Measurements from ENCODE around the gene YWHAG.
"Not testable (repeated sequence)": the region's sequence is repeated elsewhere in the genome, so short reads cannot be mapped to it uniquely, and the experiment has no call there.

YWHAG gene

DNA sequence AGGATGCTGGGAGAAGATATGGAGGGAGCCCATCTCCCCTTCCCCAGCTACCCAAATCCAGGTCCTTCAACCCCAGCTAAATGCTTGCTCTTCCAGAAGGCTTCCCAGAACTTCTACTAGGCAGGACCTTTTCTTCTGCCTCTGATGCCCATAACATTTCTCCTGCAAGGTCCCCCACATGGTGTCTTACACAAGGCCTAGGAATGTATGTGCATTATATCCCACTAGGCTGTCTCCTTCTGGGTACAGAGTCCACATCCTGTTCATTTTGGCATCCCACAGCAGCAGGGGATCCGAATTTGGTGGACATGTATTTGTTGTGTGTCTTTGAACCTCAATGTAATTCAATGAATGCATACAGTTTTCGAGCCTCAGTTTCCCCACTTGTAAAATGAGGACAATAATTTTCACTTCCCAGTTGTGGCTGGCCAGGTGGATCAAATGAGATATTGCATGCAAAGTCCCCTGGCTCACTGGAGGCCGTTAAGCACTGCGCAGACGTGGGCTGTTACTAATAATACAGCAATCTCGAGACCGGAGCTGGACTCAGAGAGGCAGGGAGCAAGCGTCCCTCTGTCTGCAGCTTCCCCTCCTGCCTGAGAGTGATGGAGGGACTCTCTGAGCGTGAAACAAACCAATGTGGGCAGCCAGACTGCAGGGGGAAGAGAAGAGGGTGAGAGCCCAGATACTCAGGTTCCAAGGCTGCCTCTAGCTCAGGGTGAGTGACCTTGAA is 18.6 kb upstream of the YWHAG start:
- no peak for DNase-seq (ENCODE audit: low spot score)

- no peak for DNase-seq (ENCODE audit: low spot score)
Measured at GRCh38 chr7:76375251-76375650, 16.5 kb upstream of the YWHAG start.

DNA sequence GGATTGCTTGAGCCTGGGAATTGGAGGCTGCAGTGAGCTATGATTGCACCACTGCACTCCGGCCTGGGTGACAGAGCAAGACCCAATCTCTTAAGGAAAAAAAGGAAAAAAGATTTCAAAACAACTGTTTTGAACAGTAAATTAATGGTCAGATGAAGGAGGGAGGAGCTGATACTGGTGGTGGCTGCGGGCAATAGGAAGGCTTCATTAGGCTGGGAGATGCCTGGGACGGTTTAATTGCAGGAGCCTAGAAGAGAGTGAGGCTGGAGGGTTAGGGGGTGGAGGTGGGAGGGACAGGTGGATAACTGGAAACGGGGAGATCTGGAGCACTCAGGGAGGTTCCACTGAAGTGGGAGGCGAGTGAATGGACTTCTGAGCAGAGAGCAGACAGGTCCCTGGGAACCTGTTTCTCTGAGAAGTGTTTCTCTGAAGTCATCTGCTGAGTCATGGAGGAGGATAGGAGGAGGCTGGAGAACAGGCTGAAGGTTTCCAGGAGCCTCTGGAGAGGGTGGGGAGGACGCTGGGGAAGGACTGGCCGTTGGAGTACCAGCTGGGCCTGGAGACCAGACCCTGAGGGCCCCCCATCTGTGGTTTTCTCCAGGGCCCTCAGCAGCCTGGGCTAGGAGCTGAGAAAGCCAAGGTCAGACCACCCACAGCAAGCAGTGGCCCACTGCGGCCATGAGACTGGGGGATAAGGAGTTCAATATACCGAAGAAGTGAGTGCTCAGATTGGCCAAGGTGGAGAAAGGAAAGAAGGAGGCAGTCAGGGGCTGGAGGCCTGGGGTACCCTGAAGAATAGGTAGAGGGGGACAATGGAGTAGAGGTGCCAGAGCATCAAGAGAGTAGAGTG is 14.4 kb upstream of the YWHAG start:
- no peak for DNase-seq (ENCODE audit: low spot score)

- no peak for DNase-seq (ENCODE audit: low spot score)
Measured at GRCh38 chr7:76371396-76371795, 12.6 kb upstream of the YWHAG start.

DNA sequence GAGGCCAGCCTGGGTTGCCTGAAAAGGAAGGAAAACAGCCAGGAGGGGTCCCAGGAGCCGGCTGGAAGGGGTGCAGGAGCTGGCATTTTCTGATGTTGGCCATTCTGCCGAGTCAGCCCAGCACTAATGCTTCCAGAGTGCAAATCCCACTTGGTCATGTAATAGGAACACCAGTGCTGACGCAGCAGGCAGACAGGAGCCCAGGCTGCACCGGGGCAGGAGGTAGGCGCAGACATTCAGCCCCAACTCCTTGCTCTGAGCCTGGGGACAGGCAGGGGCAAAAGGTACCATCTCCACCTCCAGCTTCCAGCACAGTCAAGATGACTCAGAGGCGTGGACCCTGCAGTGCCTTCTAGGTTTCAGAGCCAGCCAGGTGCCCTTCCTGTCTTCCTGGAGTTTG is 10.2 kb upstream of the YWHAG start:
- DNase-seq (ENCODE audit: low spot score): no peak

DNA sequence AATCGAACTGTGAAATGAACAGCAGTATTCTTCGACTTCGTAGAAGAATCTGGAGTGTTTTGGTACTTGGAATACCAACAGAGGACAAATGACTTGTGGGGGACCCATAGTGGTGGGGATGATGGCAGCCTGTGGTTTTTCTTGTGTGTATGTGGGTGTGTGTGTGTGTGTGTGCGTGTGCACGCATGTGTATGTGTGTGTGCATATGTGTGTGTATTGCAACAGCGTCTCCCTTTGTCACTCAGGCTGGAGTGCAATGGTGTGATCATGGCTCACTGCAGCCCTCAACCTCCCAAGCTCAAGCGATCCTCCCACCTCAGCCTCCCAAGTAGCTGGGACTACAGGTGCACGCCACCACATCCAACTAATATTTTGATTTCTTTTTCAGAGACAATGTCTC is 9.4 kb upstream of the YWHAG start:
- no peak for DNase-seq (ENCODE audit: low spot score)

- peak; percentile 38 for DNase-seq (ENCODE audit: low spot score)
Measured at GRCh38 chr7:76364198-76364584, 5.4 kb upstream of the YWHAG start.

GRCh38 chr7:76363754-76364153 is 5.0 kb upstream of the YWHAG start:
- not testable (repeated sequence) for DNase-seq (ENCODE audit: low spot score)

- no peak for DNase-seq (ENCODE audit: low spot score)
Measured at GRCh38 chr7:76359978-76360638, 1.3 kb upstream of the YWHAG start.

GRCh38 chr7:76359111-76359977 is 553 bp upstream of the YWHAG start:
- peak; percentile 98 for DNase-seq (ENCODE audit: low spot score)

GRCh38 chr7:76358011-76358480 is 745 bp downstream of the YWHAG start:
- DNase-seq (ENCODE audit: low spot score): peak; percentile 37

DNA sequence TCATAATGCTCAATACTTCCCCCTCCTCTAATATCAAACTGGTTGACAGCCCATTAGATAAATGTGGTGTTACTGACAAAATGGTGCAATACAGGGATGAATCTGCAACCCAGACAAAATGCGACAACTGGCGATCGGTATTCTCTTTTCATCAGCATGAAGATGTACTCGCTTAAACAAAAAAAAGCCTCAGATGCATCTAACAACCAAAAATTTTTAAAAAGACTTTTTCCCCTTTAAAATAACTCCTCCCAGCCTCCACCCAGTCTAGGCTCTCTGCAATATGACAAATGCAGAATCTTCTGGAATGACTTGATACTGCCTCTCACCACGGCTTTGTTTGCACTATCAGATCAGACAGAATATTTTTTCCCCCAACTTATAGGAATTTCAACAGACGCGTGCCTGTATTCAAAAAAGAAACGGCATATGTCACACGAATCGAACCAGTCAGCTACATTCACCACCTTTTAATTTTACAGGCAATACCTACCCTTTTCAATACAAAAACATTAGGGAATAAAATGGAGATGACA is 1.2 kb downstream of the YWHAG start:
- peak; percentile 17 for DNase-seq (ENCODE audit: low spot score)

GRCh38 chr7:76356823-76357222 is 2.0 kb downstream of the YWHAG start:
- DNase-seq (ENCODE audit: low spot score): peak; percentile 24

DNA sequence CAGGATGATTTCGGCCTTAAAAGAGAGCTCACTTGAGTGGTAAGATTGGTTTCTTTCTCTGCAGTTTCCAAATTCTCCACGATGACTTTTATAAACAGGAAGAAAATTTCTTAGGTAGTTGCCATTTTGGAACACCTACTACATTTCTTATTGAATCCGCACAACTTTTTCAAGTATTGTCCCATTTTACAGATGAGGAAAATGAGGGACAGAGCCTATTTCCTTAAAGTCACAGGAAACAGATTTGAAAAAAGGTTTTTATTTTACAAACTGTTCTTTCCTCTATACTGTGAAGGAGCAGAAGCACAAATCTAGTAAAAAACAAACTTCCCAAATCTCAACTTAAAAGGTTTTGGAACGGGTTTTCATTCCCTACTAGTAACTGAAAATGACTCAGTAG is 2.7 kb downstream of the YWHAG start:
- no peak for DNase-seq (ENCODE audit: low spot score)

DNA sequence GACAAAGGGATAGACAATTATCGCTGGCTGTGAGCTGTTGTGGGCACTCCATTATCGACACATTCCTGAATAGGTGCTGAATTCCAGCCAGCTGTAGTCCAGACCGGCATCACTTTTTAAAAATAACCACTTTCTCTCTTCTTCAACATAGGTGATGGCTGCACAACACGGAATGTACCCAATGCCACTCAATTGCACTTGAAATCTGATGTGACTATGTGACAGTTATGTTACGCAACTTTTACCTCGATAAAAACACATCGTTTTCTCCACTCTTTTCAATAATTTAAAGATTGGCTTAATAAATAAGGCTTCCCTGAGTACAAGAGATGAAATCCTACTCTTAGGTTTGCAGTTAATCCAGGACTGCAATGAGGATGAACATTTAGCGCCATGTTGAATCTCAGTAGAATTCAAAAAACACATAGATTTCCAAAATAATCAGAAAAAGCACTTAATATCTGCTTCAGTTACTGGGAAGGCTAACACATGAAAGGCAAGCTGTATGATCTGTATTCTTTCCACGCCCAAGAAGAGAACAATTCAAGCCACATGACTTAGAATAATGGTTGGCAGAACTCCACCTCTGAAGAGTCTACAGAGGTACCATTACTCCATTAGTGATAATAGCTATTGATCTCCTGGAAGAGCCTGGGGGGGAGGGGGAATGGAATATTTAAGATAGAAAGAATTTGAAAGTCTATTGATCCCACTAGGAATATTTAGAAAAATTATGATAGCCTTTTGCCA is 3.6 kb downstream of the YWHAG start:
- no peak for DNase-seq (ENCODE audit: low spot score)

GRCh38 chr7:76354516-76354915 is 4.3 kb downstream of the YWHAG start:
- DNase-seq (ENCODE audit: low spot score): no peak

DNA sequence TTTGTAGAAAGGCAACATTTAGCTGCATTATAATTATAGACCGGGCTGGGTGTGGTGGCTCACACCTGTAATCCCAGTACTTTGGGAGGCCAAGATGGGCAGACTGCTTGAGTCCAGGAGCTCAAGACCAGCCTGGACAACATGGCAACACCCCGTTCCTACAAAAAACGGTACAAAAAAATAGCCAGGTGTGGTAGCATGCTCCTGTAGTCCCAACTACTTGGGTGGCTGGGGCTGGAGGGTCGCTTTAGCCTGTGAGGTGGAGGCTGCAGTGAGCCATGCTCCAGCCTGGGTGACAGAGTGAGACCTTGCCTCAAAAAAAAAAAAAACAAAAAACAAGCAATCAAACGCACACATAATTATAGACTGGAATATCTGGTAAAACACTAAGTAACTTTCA is 5.0 kb downstream of the YWHAG start:
- DNase-seq (ENCODE audit: low spot score): no peak

DNA sequence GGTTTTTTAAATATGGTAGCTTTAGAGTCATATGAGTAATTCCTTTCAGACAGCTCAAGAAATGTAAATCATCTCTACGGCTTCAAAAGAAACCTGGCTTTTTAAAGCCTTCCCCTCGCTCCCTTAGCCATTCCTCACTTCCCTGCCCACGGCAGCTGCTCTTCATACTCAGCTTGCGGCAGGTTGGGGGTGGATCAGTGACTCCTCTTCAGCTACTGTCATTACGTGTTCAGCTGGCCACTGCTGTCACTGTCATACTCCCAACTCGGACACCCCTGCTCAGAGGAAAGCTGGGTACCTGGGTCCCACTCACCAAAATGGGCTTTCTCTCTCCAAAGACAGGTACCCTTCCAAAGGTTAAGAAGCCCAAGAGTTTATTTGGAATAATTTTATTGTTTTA is 6.6 kb downstream of the YWHAG start:
- DNase-seq (ENCODE audit: low spot score): no peak

GRCh38 chr7:76351372-76351771 is 7.4 kb downstream of the YWHAG start:
- DNase-seq (ENCODE audit: low spot score): no peak

- DNase-seq (ENCODE audit: low spot score): no peak
Measured at GRCh38 chr7:76349313-76349885, 9.4 kb downstream of the YWHAG start.

All from activated CD4-positive, alpha-beta T cell treated with anti-CD3 and anti-CD28 coated beads, Interleukin-2, Interleukin-4, amounts not matched to agents 100 ng/mL and 50 ng/mL, durations not matched to agents 16 hours and 8 hours (primary cell).